K562 (cell line): ENCODE data around the gene GNPTAB. TPM values are rescaled to one million over a fixed set of nuclear protein-coding genes. Genes with fewer than 3 reads are reported as not detected.

Experiments used
- CBFA2T2 ChIP-seq: fragments of 450-650 bp; conservative IDR thresholded peaks from 2 replicates; pipeline ENCODE4 v1.6.1; 2017; ENCODE audit warnings: mild to moderate bottlenecking
- DPF2 ChIP-seq: fragments of 450-650 bp; IDR thresholded peaks from 2 replicates; pipeline ENCODE4 v1.6.1; 2016
- FOXA3 ChIP-seq, 2 experiments: fragments of 450-650 bp in 1 of 2; sonication (generic) in 1 of 2; formaldehyde crosslinking; IDR thresholded peaks in 1 of 2; conservative IDR thresholded peaks in 1 of 2; 2 replicates each; pipeline versions ENCODE4 v1.4.0 to v1.8.0; 2020 to 2022; ENCODE audit warnings: mild to moderate bottlenecking in 2 of 2, missing genetic modification reagents in 1 of 2
- HIVEP1 ChIP-seq: fragments of 250-450 bp; sonication (Bioruptor Pico); IDR thresholded peaks from 2 replicates; pipeline ENCODE4 v1.4.0; 2020; ENCODE audit warnings: mild to moderate bottlenecking
- RBM34 ChIP-seq: fragments of 200-400 bp; formaldehyde crosslinking; IDR thresholded peaks from 2 replicates; pipeline ENCODE4 v1.6.1; 2018; ENCODE audit warnings: low read length, borderline replicate concordance; ENCODE audit not compliant: insufficient read depth
- SIN3A ChIP-seq, 2 experiments: fragments of 150-350 bp in 1 of 2; IDR thresholded peaks; 2 replicates each; pipeline ENCODE4 v1.6.1; 2011 to 2016; ENCODE audit warnings: borderline replicate concordance in 2 of 2, low read depth in 2 of 2, low read length in 2 of 2, mild to moderate bottlenecking in 2 of 2, moderate library complexity in 2 of 2; ENCODE audit not compliant: control insufficient read depth in 1 of 2
- SIRT6 ChIP-seq: IDR thresholded peaks from one replicate; pipeline ENCODE4 v1.6.1; 2012; ENCODE audit warnings: low read depth, mild to moderate bottlenecking, control low read depth, inconsistent platforms, low read length, moderate library complexity
- TAF7 ChIP-seq: fragments of 450-650 bp; IDR thresholded peaks from 2 replicates; pipeline ENCODE4 v1.6.1; 2016; ENCODE audit warnings: missing genetic modification characterization, missing compliant biosample characterization
- TCF7 ChIP-seq: sonication (generic); IDR thresholded peaks from 2 replicates; pipeline ENCODE4 v1.6.1; 2016; ENCODE audit warnings: antibody characterized with exemption, borderline replicate concordance
- TFAM ChIP-seq: fragments of 250-450 bp; sonication (Bioruptor Pico); conservative IDR thresholded peaks from 2 replicates; pipeline ENCODE4 v1.5.0; 2021; ENCODE audit warnings: mild to moderate bottlenecking, moderate library complexity
- ZNF197 ChIP-seq: fragments of 200-800 bp; sonication (Bioruptor generic); IDR thresholded peaks from 2 replicates; pipeline ENCODE4 v1.6.1; 2016; ENCODE audit warnings: low read depth, missing genetic modification characterization, missing compliant biosample characterization
- ZNF589 ChIP-seq: fragments of 200-800 bp; sonication (Bioruptor generic); IDR thresholded peaks from 2 replicates; pipeline ENCODE4 v1.6.1; 2016; ENCODE audit warnings: low read depth, missing genetic modification characterization, missing compliant biosample characterization
- polyA plus RNA-seq, 8 experiments: library from polyadenylated mRNA; depleted of rRNA in 4 of 8; stranded (reverse) in 5 of 8; unstranded in 3 of 8; fragments of >200 nt; fragmentation: Nextera tagmentation in 2 of 8; fragmentation: Illumina TruSeq in 1 of 8; extraction: Ambion mirVana in 2 of 8; extraction: Trizol in 1 of 8; gene quantifications; 2 replicates each; pipeline versions ENCODE4 v1.2.1 to v1.2.3, GENCODE V29; 2011 to 2014; ENCODE audit warnings: inconsistent platforms in 1 of 8, missing spikeins in 1 of 8
- total RNA-seq, 7 experiments: library from RNA; depleted of rRNA in 6 of 7; stranded (reverse); fragments of >200 nt in 6 of 7; fragmentation: Illumina TruSeq in 2 of 7; extraction: Trizol in 2 of 7; gene quantifications; 2 replicates each; pipeline versions ENCODE4 v1.2.1 to v1.2.3, GENCODE V29; 2011 to 2021; ENCODE audit warnings: low replicate concordance in 1 of 7
- TF ChIP-seq, protein P1 (sequence below): IDR thresholded peaks from 2 replicates; pipeline ENCODE4 v1.6.1; 2012; ENCODE audit warnings: low read depth, low read length, improper control_type of control experiment, borderline replicate concordance
- TF ChIP-seq, protein P2 (sequence below): IDR thresholded peaks from 3 replicates; pipeline ENCODE4 v1.6.1; 2011; ENCODE audit warnings: borderline replicate concordance, mild to moderate bottlenecking; ENCODE audit not compliant: insufficient read length, insufficient read depth
- TF ChIP-seq, protein P3 (sequence below): fragments of 450-650 bp; IDR thresholded peaks from 2 replicates; pipeline ENCODE4 v1.6.1; 2016
- TF ChIP-seq, protein P4 (sequence below): IDR thresholded peaks from 3 replicates; pipeline ENCODE4 v1.6.1; 2011; ENCODE audit warnings: borderline replicate concordance, mild to moderate bottlenecking, moderate library complexity; ENCODE audit not compliant: insufficient read length; ENCODE audit errors: extremely low read depth
- TF ChIP-seq, protein P5 (sequence below): fragments of 450-650 bp; IDR thresholded peaks from 2 replicates; pipeline ENCODE4 v1.6.1; 2016; ENCODE audit warnings: borderline replicate concordance

Gene GNPTAB
- total and polyA plus RNA-seq, 9 of the 15 experiments (the other 6 are each of a cell fraction or from before 2014, with no cell fraction given), result 5.9 to 23.2 (median 19.3) TPM

DNA sequence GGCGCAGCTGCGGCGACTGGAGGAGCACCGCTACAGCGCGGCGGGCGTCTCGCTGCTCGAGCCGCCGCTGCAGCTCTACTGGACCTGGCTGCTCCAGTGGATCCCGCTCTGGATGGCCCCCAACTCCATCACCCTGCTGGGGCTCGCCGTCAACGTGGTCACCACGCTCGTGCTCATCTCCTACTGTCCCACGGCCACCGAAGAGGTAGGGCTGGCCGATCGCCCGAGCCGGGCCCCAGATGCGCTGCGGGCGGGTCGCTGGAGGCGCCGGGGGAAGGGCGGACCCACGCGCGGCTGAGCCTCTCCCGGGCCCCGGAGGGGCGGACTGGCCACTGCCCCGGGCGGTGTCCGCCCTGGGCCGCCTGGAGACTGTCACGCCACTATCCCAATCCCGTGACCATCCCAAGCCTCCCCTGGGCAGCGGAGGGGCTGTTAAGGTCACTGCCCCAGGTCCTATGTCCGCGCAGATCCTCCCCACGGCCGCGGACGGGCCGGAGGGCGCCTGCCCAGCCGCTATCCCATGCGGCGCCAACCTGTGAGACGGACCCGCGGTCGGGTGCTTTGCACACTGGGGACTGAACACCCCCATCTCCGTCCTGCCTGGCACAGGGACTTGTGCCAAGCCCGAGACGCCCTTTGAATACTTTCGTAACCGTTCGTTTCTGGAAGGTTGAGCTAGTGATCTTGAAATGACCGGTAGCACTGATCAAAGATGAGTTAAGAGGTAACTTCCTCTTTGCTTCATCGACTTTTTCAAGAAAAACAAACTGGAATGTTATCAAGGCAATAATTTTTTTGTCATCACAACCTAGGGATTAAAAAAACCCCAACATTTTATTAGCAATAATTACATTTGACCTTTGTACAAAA lies 132.6 kb downstream of the GNPTAB start (continued):
- TF ChIP-seq CBFA2T2 (no peak), TAF7 (no peak), TCF7 (no peak), SIRT6 (no peak), SIN3A (IDR thresholded peaks at IDR 0.05; ENCODE audit: borderline replicate concordance in 2 of 2, control insufficient read depth in 1 of 2, low read depth in 2 of 2, low read length in 2 of 2) (no peak), ZNF197 (no peak), FOXA3 (CRISPR knock-in tag; conservative IDR thresholded peaks at IDR 0.05 in 1 of 2, IDR thresholded peaks at IDR 0.05 in 1 of 2) (no peak; a peak in 1 of 4 replicates), RBM34 (no peak), TFAM (CRISPR knock-in tag) (no peak), HIVEP1 (CRISPR knock-in tag) (no peak), ZNF589 (CRISPR knock-in tag) (no peak), DPF2 (peak; percentile 60)
- TF ChIP-seq, protein P1, sequence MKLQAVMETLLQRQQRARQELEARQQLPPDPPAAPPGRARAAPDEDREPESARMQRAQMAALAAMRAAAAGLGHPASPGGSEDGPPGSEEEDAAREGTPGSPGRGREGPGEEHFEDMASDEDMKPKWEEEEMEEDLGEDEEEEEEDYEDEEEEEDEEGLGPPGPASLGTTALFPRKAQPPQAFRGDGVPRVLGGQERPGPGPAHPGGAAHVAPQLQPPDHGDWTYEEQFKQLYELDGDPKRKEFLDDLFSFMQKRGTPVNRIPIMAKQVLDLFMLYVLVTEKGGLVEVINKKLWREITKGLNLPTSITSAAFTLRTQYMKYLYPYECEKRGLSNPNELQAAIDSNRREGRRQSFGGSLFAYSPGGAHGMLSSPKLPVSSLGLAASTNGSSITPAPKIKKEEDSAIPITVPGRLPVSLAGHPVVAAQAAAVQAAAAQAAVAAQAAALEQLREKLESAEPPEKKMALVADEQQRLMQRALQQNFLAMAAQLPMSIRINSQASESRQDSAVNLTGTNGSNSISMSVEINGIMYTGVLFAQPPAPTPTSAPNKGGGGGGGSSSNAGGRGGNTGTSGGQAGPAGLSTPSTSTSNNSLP, result 0 out of 2 replicates have a peak, but pooled peaks have one; percentile 47
- TF ChIP-seq, protein P2, sequence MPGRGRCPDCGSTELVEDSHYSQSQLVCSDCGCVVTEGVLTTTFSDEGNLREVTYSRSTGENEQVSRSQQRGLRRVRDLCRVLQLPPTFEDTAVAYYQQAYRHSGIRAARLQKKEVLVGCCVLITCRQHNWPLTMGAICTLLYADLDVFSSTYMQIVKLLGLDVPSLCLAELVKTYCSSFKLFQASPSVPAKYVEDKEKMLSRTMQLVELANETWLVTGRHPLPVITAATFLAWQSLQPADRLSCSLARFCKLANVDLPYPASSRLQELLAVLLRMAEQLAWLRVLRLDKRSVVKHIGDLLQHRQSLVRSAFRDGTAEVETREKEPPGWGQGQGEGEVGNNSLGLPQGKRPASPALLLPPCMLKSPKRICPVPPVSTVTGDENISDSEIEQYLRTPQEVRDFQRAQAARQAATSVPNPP, result no peak
- TF ChIP-seq, protein P3, sequence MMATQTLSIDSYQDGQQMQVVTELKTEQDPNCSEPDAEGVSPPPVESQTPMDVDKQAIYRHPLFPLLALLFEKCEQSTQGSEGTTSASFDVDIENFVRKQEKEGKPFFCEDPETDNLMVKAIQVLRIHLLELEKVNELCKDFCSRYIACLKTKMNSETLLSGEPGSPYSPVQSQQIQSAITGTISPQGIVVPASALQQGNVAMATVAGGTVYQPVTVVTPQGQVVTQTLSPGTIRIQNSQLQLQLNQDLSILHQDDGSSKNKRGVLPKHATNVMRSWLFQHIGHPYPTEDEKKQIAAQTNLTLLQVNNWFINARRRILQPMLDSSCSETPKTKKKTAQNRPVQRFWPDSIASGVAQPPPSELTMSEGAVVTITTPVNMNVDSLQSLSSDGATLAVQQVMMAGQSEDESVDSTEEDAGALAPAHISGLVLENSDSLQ, result no peak
- TF ChIP-seq, protein P4, sequence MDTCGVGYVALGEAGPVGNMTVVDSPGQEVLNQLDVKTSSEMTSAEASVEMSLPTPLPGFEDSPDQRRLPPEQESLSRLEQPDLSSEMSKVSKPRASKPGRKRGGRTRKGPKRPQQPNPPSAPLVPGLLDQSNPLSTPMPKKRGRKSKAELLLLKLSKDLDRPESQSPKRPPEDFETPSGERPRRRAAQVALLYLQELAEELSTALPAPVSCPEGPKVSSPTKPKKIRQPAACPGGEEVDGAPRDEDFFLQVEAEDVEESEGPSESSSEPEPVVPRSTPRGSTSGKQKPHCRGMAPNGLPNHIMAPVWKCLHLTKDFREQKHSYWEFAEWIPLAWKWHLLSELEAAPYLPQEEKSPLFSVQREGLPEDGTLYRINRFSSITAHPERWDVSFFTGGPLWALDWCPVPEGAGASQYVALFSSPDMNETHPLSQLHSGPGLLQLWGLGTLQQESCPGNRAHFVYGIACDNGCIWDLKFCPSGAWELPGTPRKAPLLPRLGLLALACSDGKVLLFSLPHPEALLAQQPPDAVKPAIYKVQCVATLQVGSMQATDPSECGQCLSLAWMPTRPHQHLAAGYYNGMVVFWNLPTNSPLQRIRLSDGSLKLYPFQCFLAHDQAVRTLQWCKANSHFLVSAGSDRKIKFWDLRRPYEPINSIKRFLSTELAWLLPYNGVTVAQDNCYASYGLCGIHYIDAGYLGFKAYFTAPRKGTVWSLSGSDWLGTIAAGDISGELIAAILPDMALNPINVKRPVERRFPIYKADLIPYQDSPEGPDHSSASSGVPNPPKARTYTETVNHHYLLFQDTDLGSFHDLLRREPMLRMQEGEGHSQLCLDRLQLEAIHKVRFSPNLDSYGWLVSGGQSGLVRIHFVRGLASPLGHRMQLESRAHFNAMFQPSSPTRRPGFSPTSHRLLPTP, result no peak
- TF ChIP-seq, protein P5, sequence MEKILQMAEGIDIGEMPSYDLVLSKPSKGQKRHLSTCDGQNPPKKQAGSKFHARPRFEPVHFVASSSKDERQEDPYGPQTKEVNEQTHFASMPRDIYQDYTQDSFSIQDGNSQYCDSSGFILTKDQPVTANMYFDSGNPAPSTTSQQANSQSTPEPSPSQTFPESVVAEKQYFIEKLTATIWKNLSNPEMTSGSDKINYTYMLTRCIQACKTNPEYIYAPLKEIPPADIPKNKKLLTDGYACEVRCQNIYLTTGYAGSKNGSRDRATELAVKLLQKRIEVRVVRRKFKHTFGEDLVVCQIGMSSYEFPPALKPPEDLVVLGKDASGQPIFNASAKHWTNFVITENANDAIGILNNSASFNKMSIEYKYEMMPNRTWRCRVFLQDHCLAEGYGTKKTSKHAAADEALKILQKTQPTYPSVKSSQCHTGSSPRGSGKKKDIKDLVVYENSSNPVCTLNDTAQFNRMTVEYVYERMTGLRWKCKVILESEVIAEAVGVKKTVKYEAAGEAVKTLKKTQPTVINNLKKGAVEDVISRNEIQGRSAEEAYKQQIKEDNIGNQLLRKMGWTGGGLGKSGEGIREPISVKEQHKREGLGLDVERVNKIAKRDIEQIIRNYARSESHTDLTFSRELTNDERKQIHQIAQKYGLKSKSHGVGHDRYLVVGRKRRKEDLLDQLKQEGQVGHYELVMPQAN, result no peak; the same call in 1 of the 2 replicates
